GM19463 (cell line): ENCODE data around the gene MUC4.
"Not testable (repeated sequence)": the region's sequence is repeated elsewhere in the genome, so short reads cannot be mapped to it uniquely, and the experiment has no call there.

ENCODE experiments used
- ATAC-seq: cut with Tn5 transposase; IDR thresholded peaks from one replicate; pipeline ENCODE4 v1.9.1; 2021; ENCODE audit warnings: mild to moderate bottlenecking, moderate library complexity; ENCODE audit not compliant: unreplicated experiment

Gene MUC4

DNA sequence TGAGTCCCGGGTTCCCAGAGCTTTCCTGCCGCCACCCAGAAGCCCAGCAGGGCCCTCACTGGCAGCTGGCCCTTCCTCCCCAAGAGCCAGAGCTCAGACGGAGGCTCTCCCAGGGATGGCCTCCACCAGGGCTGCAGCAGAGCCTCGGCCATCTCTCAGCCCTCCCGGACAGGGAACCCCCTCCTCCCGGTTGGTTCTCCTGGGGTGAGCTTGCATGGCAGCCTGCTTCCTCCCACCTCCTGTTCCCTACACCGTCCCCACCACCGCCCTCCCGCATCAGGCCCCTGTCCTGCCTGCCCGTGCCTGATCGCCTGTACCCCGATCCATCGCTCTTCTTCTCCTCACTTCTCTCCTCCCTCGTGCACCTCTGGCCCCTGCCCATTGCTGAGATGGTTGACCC, 24.1 kb upstream of the MUC4 start:
- no peak for ATAC-seq

DNA sequence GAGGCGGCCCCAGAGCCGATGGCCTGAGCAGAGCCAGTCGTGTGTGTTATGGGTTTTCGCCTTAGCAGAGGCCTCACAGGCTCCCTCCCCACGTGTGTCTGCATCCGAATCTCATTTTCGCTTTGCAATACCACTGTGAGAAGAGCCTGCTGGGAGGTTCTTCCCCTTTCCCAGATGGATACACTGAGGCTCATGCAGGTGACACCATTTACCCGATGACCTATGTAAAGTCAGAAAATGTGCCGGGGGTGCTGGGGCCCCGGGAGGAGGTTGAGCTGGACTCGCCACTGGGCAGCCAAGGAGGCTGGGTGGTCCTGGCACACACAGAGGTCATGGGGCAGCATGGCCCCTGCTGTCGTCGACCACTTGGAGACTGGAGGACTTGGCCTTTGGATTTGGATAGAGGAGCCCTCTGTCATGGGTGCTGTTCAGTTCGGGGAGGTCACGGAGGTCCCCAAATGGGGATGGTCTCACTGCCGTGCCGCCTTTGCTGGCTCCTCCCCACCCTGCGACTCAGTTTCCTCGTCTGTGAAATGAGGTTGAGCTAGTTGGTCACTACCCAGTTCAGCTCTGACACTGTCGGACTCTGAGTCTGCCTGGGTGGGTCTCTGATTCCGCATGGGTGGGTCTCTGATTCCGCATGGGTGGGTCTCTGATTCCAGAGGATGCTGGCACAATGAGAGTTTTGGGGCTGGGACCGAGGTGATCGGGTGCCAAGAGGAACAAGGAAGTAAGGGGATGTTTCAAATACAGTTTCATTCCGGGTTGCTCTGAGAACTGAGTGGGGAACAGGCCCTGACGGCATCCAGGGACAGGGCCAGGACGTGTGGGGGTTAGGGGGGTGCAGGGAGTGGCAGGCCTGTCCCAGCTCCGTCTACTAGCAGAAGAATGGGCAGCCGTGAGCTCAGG, 23.2 kb upstream of the MUC4 start:
- ATAC-seq, result no peak

DNA sequence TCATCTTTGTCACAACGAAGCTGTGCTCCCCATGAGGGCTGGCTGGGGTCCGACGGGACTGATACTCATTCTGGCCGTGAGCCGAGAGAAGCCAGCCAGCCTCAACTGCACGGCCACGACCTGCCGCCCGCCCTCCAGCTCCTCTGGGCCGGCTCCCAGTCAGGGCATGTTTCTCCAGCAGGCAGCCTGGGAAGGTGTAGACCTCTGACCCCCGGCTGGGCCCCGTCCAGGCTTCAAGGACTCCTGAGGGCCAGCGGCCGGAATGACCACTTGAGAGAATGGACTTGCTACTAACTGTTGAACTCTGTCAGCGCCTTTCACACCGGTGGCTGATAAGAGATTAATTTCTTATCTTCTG, 18.1 kb upstream of the MUC4 start:
- ATAC-seq, result no peak

DNA sequence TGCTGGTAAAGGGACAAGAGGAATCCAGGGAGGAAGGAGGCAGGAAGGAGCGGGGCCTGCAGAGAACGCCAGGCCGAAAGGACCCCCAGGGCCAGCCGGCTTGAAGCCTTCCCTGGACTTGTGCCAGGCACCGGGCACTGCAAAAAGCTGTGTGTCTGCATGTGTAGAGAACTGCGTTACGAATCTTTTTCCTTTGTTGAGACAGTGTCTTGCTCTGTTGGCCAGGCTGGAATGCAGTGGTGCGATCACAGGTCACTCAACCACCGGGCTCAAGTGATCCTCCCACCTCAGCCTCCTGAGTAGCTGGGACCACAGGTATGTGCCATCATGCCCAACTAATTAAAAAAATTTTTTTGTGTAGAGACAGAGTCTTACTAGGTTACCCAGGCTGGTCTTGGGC, 17.0 kb upstream of the MUC4 start:
- no peak for ATAC-seq

DNA sequence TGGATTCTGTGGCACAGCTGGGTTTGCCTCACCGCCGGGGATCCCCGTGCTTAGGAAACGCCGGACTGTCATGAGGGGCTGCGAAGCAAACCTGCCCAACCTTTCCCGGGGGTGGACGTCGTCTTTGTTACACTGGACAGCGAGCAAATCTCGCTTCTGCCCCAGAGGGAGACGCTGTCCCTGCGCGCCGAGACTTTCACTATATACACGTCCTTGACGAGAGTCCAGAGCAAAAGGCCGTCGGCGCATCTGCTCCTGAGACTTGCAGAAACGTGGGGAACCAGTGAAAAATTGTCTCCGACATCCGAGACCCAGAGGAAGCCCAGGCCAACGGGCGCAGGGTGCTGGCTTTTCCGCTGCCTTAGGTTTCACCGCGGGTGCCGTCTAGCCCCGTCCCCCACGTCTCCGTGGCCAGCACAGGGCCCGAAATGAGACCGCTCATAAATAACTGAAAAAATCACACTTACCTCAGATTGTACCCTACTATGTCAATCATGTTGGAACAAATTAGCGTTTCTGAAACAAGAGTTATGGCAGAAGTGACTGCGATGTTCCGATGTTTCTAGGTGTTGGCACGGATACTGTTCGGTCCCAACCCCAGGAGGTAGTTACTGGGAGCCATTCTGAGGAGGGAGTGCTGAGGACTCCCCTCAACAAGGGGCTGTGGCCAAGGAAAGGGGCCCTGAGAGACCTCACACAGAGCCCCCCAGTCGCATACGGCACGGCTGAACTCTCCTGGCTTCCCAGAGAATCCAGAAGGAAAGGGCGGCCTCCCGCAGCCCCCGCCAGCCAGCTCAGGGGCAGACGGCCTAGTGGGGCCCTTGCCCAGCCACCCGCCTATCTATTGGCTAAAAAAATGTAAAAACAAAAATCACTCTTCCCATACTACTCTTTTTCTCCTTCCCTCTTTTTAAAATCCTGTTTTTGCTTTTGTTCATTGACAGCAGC, 14.4 kb upstream of the MUC4 start:
- ATAC-seq, result no peak

DNA sequence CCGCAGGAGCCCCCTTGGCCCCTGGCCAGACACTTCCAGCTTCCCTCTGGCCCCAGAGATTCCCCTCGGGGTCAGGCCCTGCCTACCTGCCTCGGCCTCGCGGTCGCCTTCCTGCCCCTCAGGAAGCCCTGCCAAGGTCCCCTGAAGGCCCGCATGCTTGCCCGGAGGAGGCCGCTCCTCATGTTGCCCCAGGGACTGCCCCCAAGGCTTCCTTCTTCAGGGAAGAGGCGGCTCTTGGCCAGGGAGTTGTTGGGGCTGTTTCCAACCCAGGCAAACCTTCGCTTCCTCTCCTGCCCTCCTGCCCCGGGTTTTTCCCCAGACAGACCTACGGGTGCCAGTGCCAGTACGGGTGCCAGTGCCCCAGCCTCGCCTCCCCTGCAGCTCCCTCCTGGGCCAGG, 13.5 kb upstream of the MUC4 start:
- ATAC-seq, result no peak

DNA sequence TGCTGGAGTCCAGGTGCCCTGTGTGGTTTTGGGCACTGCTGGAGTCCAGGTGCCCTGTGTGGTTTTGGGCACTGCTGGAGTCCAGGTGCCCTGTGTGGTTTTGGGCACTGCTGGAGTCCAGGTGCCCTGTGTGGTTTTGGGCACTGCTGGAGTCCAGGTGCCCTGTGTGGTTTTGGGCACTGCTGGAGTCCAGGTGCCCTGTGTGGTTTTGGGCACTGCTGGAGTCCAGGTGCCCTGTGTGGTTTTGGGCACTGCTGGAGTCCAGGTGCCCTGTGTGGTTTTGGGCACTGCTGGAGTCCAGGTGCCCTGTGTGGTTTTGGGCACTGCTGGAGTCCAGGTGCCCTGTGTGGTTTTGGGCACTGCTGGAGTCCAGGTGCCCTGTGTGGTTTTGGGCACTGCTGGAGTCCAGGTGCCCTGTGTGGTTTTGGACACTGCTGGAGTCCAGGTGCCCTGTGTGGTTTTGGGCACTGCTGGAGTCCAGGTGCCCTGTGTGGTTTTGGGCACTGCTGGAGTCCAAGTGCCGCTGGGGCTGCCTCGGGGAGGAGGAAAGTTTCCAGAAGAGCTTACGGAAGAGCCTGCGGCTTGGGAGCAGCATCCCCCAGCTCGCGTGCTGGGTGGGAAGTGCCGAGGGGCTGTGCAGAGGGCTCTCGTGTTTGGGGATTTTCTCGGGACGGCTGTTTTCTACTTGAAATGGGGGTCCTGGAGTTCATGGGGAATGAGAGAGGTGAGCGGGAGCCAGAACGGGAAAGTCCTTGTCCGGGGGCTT, 12.9 kb upstream of the MUC4 start:
- ATAC-seq, result not testable (repeated sequence)

DNA sequence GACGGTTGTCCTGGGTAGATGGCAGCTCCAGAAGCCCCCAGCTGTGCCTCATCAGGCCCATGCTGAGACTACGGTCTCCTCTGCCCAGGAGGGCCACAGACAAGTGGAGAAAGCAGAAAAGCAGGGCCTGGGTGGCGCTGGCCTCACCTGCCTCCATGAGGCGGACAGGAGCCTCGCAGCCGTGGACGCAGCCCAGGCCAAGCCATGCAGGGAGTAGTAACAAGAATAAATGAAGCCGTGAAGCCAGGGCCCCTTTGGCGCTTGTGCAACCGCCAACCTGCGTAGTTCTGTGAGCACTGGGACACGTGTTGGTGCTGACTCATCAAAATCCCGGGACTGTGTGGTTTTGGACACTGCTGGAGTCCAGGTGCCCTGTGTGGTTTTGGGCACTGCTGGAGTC, 12.3 kb upstream of the MUC4 start:
- ATAC-seq, result no peak

DNA sequence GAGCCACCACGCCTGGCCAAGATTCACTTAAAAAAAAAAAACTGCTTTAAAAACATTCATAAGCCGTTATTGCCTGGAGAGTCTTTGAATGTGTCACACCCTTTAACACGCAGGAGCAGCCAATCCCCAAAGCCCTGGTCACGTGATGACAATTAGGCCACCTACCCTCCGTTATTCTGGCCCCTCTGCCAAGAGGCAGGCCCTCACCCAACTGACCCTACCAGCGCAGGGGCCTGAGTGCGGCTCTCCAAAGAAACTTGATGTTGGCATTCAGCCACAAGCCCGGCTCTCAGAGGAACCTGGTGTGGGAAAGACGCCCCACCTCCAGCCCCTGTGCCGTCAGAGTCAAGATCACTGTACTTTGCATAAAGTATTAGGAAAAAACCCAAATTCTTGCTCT, 11.6 kb upstream of the MUC4 start:
- no peak for ATAC-seq

DNA sequence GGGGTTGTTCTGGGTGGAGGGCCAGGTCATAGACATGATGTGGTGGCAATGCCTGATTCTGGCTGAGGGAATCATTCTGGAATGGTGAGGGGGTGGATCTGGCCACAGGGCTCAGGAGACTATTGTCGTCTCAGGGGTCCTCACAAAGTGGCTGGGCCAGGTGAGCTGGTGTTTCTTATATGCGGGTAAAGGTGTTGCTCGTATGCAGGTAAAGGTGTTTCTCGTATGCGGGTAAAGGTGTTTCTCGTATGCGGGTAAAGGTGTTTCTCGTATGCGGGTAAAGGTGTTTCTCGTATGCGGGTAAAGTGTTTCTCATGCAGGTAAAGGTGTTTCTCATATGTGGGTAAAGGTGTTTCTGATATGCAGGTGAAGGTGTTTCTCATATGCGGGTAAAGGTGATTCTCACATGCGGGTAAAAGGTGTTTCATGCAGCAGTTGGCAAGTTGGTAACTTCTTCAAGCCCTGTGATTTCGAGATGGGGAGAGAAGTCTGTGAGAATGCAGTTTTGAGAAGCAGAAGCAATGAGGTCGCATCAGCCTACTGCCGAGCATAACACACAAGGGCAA, 10.5 kb upstream of the MUC4 start:
- no peak for ATAC-seq

DNA sequence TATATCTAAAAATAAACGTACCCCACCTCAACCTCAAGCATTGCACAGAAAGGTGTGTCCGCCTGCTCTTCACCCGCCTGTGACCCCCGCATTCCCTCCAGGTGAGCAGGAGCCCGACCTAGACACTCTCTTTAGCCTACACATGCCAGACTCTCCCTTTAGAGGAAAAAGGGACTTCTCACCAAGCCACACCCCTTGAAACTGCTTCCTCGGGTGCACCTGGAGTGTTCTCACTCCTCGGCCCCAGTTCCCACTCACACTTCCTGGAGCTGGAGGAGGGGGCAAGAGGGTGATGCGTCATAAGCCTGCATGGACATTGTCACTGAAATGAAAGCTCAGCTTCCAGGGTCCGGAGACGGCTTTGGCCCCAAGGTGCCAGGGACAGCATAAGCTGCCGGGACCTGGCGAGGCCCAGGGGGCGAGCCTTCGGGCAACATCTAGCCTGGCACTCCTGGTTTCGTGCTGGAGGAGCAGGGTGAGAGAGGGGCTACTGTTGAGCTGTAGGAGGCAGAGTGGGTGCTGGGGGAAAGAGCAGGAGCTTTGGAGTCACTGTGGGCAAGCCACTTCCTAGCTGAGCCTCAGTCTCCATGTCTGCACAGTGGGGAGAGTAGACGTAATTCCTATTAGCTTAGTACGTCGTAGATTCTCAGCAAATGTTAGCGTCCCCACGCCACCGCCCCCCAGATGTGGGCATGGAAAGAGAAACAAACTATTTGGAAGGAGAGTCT, 9.8 kb upstream of the MUC4 start:
- no peak for ATAC-seq

DNA sequence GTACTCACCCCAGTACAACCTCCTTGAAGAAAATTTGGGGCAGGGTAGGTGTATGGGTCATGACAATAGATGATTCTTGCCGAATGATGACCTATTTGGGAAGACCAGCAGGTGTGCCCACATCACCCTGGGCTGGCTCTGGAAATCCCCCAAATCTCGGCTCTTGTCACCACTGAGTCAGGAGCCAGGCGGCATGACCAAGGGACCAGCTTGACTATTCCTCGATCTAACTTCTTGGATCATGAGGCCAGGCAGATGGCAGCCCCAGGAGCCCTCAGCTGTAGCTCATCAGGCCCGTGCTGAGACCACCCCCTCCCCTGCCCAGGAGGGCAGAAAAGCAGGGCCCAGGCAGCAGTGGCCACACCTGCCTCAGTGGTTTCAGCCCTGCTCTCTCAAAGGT, 9.2 kb upstream of the MUC4 start:
- ATAC-seq, result no peak

DNA sequence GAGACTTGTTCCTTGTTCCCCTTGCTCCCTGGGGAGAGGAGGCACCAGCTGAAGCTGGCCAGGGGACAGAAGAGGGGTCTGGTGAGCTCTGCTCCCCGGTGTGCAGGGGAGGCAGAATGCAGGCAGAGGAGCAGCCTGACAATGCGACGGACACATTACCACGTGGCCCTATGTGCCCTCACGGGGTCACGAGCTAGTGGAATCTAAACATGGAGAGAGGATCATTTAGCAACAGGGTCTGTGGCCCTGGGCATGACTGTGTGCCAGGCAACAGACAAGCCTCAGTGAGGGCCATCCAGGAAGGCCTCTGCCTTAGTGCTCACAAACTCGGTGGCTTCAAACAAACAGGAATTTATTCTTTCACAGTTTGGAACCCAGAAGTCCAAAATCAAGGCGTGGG, 8.5 kb upstream of the MUC4 start:
- ATAC-seq, result no peak

DNA sequence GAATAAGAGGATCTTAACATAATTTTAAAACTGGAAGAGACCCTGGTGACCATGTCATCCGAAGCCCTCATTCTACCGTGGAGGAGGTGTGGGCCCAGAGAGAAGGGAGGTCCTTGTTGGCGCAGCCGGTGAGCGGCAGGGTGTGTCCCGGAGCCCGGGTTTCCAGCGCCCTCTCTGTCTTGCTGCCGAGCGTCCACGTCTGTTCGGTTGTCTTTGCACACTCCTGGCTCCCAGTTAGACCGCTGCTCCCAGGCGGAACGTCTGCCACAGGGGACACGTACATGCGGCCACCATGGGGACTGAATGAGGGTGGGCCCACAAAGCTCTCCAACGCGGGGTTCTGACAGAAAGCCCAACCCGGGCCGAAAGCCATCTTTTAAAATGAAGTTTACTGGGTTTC, 6.6 kb upstream of the MUC4 start:
- no peak for ATAC-seq

DNA sequence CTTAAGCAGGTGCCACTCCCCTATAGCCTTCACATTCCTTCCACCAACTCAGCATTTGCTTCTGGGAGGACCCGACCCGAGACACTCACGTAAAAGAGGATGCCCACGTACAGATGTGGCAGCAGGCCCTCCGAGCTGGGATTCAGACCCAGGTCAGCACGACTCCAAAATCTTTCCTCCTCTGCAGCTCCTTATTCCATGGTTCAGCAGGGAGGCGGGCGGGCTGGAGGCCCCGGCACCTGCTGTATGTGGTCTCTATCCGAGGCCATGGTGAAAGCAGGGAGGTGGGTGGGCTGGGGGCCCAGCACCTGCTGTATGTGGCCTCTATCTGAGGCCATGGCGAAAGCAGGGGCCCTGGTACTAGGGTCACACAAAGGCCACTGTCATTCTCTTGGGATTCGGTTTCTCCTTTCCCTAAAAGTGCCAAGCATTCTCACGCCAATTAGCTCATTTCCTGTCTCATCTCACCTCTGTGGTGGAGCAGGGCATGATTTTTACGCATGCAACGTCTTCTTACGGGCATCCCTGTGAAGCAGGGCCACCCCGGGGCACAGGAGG, 5.9 kb upstream of the MUC4 start:
- no peak for ATAC-seq

DNA sequence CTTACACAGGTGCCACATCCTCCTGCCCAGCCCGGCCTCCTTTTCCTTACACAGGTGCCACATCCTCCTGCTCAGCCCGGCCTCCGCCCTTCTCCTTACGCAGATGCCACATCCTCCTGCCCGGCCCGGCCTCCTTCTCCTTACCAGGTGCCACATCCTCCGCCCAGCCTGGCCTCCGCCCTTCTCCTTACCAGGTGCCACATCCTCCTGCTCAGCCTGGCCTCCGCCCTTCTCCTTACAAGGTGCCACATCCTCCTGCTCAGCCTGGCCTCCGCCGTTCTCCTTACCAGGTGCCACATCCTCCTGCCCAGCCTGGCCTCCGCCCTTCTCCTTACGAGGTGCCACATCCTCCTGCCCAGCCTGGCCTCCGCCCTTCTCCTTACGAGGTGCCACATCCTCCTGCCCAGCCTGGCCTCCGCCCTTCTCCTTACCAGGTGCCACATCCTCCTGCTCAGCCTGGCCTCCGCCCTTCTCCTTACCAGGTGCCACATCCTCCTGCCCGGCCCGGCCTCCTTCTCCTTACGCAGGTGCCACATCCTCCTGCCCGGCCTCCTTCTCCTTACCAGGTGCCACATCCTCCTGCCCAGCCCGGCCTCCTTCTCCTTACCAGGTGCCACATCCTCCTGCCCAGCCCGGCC, 4.7 kb upstream of the MUC4 start:
- ATAC-seq, result not testable (repeated sequence)

DNA sequence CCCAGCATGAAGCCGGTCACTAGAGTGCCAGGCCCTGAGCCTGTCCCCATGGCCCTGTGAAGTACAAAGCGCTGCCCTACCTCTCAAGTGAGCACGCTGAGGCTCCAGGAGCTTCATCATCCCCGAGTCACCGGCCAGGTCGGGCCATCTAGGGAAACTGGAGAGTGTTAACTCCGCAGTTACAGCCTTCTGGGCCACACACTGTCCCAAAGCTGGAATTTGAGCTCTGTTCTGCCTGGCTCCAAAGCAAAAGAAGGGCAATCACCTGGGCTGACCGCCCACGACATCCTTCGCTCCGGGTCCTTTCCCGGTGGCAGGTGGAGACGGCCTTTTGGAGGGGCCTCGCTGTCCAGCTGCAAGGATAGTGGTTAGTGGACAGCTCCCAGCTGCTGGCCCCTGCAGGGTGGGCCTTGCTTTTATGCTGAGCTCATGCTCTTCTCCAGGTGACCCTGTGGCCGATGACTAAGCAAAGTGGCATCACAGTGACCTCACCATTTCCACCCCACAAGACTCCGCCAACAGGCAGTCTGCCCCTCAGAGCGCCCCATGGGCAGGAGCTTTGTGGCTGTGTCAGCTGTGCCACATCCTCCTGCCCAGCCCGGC, 3.5 kb upstream of the MUC4 start:
- ATAC-seq, result no peak

DNA sequence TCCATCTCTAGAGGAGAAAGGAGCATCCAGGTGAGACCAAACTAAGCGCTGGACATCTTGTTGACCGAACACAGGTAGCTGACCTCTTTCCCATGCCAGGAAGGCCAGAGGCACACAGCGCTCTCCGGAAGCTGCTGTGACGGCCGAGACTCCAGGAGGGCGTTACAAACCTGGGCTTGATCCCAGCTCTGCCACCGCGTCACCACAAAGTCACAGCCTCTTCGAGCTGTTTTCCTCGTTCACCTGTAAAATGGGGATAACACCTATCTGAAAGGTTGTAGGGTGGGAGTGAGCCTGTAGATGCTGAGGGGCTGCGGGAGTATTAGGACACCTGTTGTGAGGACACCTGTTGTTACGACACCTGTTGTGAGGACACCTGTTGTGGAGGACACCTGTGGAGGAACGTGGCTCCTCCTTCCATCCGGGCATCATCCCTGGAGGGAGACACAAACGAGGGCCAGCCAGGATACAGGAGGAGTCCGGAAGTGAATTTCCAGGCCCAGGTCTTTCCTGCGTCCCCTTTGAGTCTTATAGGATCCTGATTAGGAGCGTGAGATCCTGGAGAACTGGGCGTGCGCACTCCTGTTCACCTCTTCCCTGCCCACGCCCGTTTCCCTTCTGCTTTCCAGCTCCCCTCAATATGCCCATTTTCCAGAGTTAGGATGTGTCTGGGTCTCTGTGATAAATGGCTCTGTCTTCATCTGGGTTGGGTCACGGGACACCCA, 2.3 kb upstream of the MUC4 start:
- no peak for ATAC-seq
